Measurements from ENCODE around the gene AMER3.
A peak's percentile ranks its signal among the peaks of the same experiment; 100 is the strongest.
"Not testable (repeated sequence)": the region's sequence is repeated elsewhere in the genome, so short reads cannot be mapped to it uniquely, and the experiment has no call there.

AMER3 gene, protein sequence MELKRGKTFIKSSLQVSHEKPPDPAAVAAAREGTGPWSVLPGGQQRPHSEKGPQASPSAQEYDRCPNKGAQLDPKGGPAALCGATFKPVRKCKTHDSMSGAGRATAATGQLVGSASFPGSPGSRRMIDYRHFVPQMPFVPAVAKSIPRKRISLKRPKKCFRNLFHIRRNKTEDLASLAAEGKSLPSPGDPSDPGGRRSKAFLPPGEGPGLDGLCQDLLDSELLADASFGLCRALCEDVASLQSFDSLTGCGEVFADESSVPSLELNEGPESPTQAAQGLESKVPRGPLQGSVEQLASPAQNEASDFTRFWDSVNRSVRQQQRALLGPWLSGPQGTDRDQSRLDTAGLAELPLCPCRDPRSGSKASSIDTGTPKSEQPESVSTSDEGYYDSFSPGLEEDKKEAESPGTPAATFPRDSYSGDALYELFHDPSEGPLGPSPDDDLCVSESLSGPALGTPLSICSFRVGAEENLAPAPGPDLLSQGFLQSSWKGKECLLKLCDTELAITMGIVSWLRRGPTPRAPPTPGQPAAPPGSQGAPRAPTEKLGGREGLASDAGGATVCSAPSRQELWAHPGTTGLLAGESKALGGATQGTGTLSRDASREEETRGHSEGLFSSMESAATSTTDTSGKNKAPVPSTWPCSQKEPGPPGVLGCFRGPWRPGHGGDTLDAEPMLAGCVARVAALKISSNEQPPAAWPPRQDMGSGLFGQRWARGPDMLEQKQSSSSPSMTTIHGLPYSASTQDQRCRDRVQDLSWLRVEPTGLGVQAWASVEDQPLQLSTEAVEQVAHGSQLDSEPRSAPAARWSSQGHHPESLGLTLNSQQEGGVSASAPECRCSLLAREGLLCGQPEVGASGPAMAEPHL

DNA sequence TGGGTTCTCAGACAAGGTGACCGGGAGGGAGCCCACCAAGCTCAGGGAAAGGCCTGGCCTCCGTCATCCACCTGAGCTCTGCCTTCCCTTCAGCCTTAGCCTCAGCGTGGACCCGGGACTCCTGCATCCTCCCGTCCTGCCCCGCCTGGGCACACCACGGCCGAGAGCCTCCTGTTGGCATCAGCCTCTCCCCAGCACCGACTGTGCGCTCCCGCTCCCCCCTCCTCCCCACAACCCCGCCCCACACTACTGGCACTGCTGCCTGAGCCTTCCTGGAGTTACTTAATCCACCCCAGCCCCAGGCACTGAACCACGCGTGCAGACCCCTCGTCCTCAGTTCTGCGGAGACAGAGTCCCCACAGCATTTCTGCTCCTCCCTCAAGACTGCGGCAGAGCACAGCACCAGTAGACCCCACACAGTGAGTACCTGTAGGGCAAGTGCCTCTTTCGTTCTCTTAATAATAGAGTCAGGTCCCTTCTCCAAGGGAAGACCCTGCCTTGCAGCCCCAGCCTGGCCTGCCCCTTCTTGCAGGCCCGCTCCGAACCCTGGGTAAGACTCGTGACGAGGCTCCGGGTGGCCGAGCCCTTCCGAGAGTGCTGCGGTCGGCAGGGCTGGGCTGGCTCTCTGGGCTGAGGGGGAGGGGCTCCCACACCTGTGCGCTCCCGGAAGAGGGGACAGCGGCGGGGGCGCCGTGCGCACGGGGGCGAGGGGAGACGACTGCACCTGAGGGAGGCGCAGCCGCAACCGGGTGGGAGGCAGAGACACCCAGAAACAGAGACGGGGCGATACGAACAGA, at the start of gene AMER3:
AMER3 (plus strand) TSS at position 285 of the 797 bp plus-strand sequence. CDS start 6,533 bp downstream, outside the sequence.
- no peak for DNase-seq (ENCODE audit: low read depth, low spot score)

GRCh38 chr2:130714795-130715194, 40.5 kb upstream of the AMER3 start:
- DNase-seq (ENCODE audit: low read depth, low spot score) = not testable (repeated sequence)

GRCh38 chr2:130720036-130720435, 35.3 kb upstream of the AMER3 start:
- DNase-seq (ENCODE audit: low read depth, low spot score) = no peak

DNA sequence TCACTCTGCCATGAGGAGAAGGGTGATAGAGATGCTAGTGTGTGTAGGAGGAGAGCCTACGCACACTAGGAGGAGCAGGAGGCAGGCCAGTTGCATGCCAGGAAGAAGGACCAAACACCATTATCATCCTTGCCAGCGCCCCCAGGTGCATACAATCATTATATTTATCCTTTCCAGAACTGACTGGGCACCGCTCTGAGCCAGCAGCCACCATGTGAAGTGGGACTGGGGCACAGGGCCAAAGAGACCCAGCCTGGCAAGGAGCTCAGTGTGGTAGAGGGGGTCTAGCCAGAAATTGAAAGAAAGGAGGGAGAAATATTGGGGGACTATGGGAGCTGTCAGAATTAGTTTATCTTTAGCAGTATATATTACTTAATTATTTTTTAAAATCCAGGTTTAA, 34.8 kb upstream of the AMER3 start:
- DNase-seq (ENCODE audit: low read depth, low spot score) = no peak

GRCh38 chr2:130724455-130724854, 30.9 kb upstream of the AMER3 start:
- no peak for DNase-seq (ENCODE audit: low read depth, low spot score)

GRCh38 chr2:130726614-130727180, 28.6 kb upstream of the AMER3 start:
- DNase-seq (ENCODE audit: low read depth, low spot score) = no peak

- DNase-seq (ENCODE audit: low read depth, low spot score) = peak; percentile 76
These were observed 27.9 kb upstream of the AMER3 start for GRCh38 chr2:130727286-130727924.

- DNase-seq (ENCODE audit: low read depth, low spot score) = no peak
These were observed 27.3 kb upstream of the AMER3 start for GRCh38 chr2:130728007-130728454.

DNA sequence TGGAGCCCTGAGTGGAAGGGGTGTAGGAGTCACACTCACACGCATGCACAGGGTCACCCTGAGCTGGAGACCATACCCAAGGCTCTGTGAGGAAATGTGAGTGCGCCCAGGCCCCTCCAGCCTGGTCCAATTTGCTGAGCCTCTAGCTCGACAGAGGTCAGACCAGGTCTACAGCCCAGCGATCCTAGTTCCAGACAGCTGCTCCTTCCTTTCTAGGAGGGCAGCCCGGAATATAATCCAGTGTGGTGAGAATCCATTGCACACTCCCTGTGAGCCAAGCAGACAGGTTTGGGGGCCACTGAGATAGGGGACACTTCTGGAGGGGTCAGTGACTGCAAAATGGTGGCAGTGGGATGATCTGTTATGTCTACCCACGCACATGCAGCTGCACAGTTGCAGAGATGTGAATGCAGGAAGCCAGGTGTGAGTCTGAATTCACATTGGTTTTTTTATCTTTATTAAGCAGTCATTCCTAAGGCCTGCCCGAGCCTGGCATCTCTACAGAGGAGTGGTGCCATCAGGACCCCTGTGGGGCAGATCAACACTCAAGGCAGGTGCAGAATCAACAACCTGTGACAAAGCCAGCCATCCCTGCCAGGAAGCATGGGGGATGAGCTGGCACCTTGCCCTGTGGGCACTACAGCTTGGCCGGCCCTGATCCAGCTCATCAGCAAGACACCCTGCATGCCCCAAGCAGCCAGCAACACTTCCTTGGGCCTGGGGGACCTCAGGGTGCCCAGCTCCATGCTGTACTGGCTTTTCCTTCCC, 26.6 kb upstream of the AMER3 start, which contains the start of gene GPR148:
GPR148 (plus strand) TSS at position 522 of the 768 bp plus-strand sequence; CDS start at position 604, 82 bp downstream.
- DNase-seq (ENCODE audit: low read depth, low spot score) = no peak

DNA sequence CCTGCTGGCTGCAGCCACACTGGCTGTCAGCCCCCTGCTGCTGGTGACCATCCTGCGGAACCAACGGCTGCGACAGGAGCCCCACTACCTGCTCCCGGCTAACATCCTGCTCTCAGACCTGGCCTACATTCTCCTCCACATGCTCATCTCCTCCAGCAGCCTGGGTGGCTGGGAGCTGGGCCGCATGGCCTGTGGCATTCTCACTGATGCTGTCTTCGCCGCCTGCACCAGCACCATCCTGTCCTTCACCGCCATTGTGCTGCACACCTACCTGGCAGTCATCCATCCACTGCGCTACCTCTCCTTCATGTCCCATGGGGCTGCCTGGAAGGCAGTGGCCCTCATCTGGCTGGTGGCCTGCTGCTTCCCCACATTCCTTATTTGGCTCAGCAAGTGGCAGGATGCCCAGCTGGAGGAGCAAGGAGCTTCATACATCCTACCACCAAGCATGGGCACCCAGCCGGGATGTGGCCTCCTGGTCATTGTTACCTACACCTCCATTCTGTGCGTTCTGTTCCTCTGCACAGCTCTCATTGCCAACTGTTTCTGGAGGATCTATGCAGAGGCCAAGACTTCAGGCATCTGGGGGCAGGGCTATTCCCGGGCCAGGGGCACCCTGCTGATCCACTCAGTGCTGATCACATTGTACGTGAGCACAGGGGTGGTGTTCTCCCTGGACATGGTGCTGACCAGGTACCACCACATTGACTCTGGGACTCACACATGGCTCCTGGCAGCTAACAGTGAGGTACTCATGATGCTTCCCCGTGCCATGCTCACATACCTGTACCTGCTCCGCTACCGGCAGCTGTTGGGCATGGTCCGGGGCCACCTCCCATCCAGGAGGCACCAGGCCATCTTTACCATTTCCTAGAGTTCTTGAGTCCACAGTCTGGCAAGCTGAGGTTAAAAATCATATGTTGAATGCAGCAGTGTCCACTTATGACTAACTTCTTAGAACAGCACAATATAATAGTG, 25.7 kb upstream of the AMER3 start:
- no peak for DNase-seq (ENCODE audit: low read depth, low spot score)

GRCh38 chr2:130732257-130732656, 23.1 kb upstream of the AMER3 start:
- DNase-seq (ENCODE audit: low read depth, low spot score) = not testable (repeated sequence)

DNA sequence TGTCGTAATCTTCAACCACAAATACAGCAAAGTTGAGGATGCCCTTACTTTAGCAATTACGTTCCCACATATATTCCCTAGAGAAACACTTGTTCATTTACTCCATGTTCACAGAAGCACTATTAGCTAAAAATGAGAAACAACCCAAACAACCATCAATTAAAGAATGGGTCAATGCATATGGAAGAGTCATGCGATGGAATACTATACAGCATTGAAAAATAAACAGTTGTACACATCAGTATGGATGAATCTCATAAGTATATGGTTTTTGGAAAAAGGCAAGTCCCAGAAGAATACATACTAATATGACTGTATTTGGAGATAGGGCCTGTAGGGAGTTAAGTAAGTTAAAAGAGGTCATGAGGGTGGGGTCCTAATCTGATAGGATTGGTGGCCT, 20.1 kb upstream of the AMER3 start:
- DNase-seq (ENCODE audit: low read depth, low spot score) = no peak

DNA sequence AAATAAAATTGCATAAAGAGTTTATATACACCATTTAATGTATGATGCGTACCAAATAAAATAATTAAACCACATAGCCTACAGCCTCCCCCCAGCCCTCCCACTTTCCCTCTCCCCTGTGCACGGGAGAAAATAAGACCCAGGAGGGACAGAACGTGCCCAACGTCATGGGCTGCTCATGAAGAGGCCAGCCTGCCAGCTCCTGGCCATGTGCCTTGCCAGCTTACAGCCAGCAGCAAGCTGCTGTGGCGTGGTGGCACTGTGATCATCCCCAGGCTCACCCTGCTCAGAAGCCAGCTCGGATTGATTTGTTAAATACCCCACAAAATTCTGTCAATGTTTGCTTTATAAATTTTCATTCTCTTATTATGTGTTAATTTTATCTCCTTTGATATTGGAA, 18.9 kb upstream of the AMER3 start:
- DNase-seq (ENCODE audit: low read depth, low spot score) = no peak

- DNase-seq (ENCODE audit: low read depth, low spot score) = no peak
These were observed 17.7 kb upstream of the AMER3 start for GRCh38 chr2:130737592-130737991.

GRCh38 chr2:130740671-130741070, 14.7 kb upstream of the AMER3 start:
- no peak for DNase-seq (ENCODE audit: low read depth, low spot score)

- DNase-seq (ENCODE audit: low read depth, low spot score) = no peak
These were observed 12.1 kb upstream of the AMER3 start for GRCh38 chr2:130743278-130743677.

DNA sequence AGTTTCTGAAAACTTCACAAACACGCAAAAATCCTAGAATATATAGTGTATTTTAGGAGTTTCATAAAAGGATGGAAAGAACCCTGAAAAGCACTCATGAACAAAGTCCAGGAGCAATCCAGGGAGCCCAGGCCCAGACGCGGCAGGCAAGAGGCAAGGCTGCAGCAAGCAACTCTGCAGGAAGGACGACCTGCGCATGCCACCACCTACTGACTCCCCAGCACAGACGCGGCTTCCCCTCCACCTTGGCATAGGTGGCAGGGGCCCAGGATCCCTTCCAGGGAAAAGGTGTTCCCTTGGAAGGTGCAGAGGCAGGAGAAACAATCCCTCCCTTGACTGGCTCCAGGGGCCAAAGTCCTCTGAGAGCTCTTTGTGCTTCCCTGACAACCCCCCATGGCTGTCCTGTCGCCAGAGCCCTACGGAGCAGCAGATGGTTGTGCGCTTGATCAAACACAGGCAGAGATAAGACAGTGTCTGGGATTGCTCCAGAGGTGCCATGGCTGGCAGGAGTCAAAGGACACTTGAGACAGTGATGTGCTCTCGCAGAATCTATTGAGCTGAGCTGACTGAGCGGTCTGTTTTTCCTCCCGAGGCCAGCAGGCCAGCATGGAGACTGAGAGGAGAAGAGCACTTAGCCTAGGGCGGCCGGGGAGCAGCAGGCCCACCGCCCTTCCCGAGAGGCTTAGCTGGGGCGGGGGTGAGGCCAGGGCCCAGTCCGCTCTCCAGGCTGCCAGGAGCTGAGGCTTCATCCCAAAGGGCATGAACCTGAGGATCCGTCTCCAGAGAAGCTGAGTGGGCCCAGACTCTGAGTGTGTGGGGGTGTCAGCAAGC, 10.8 kb upstream of the AMER3 start:
- DNase-seq (ENCODE audit: low read depth, low spot score) = no peak

GRCh38 chr2:130749078-130749477, 6.3 kb upstream of the AMER3 start:
- DNase-seq (ENCODE audit: low read depth, low spot score) = no peak

Data from activated CD4-positive, CD25-positive, alpha-beta regulatory T cell treated with anti-CD3 and anti-CD28 coated beads, Interleukin-2, amount 50 U/mL, for 16 hours (primary cell).